Measurements from ENCODE around the gene LHFPL3.

The LHFPL3 gene

DNA sequence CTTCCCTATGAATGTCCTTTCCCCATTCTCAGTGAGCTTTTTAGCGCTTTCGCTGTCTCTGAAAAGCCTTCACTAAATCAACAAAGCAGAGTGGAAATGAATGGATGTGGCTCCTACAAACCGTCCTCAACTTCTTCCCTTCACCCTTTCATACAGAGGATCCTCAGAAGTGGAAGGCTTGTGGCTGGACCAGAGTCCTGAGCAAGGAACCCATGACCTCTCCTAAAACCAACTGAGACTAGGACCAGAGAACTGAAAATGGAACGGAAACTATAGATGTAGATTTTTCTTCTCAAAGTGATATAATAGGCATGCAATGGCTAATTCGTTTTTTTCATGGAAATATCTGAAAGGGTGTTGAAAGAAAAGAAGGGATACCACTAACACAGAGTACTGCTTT, 122.5 kb downstream of the LHFPL3 start:
- DNase-seq (ENCODE audit: low read depth): no peak
- TF ChIP-seq, protein P1, sequence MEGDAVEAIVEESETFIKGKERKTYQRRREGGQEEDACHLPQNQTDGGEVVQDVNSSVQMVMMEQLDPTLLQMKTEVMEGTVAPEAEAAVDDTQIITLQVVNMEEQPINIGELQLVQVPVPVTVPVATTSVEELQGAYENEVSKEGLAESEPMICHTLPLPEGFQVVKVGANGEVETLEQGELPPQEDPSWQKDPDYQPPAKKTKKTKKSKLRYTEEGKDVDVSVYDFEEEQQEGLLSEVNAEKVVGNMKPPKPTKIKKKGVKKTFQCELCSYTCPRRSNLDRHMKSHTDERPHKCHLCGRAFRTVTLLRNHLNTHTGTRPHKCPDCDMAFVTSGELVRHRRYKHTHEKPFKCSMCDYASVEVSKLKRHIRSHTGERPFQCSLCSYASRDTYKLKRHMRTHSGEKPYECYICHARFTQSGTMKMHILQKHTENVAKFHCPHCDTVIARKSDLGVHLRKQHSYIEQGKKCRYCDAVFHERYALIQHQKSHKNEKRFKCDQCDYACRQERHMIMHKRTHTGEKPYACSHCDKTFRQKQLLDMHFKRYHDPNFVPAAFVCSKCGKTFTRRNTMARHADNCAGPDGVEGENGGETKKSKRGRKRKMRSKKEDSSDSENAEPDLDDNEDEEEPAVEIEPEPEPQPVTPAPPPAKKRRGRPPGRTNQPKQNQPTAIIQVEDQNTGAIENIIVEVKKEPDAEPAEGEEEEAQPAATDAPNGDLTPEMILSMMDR (conservative IDR thresholded peaks at IDR 0.05; ENCODE audit: low read depth, low read length): no peak
- no peak overlapping the region for H3K4me3 ChIP-seq (ENCODE audit: low read depth, low read length)

- TF ChIP-seq, protein P1 (conservative IDR thresholded peaks at IDR 0.05; ENCODE audit: low read depth, low read length): no peak
- H3K4me3 ChIP-seq (ENCODE audit: low read depth, low read length): no peak overlapping the region
Measured at GRCh38 chr7:104453190-104453589, 124.8 kb downstream of the LHFPL3 start.

GRCh38 chr7:104458875-104459274, 130.5 kb downstream of the LHFPL3 start:
- TF ChIP-seq, protein P1 (conservative IDR thresholded peaks at IDR 0.05; ENCODE audit: low read depth, low read length): no peak
- no peak for DNase-seq (ENCODE audit: low read depth)

More at GRCh38 chr7:104453190-104453589, 124.8 kb downstream of the LHFPL3 start:
- no peak for DNase-seq (ENCODE audit: low read depth)

GRCh38 chr7:104469166-104469820, 140.9 kb downstream of the LHFPL3 start:
- no peak overlapping the region for H3K4me3 ChIP-seq (ENCODE audit: low read depth, low read length)
- TF ChIP-seq, protein P1 (conservative IDR thresholded peaks at IDR 0.05; ENCODE audit: low read depth, low read length): no peak
- DNase-seq (ENCODE audit: low read depth): no peak

More at GRCh38 chr7:104458875-104459274, 130.5 kb downstream of the LHFPL3 start:
- no peak overlapping the region for H3K4me3 ChIP-seq (ENCODE audit: low read depth, low read length)

GRCh38 chr7:104480529-104480928, 152.1 kb downstream of the LHFPL3 start:
- TF ChIP-seq, protein P1 (conservative IDR thresholded peaks at IDR 0.05; ENCODE audit: low read depth, low read length): no peak
- no peak overlapping the region for H3K4me3 ChIP-seq (ENCODE audit: low read depth, low read length)

DNA sequence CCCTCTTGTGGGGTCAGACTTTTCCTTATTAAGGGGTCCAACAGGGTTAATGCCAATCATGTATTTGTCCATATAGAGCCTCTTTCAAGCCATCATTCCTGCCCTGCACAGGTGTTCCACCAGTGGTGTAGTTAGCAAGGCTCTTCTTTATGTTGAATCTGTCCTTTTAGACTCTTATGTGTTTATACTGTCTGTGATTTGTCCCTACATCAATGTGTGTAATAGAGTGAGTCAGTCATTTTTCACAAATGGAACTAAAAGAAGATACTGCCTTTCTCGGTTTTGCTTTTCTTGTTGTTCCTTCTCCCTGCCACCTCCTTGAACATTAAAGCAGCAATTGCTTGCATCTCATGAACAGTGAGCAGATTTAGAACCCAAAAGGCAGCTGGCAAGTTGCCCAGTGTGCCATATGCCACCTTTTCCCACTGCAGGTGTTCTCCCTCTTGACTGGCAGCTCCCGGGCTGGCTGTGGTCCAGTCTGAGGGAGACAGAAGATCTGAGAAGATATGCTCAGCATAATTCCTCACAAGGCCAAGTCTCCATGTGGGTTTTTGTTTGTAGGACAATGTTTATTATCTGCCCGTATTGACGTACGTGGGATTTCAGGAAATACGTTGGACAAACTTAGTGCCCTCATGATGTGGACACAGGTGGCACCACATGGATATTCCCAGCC, 154.1 kb downstream of the LHFPL3 start:
- H3K4me3 ChIP-seq (ENCODE audit: low read depth, low read length): no peak overlapping the region
- TF ChIP-seq, protein P1 (conservative IDR thresholded peaks at IDR 0.05; ENCODE audit: low read depth, low read length): no peak
- DNase-seq (ENCODE audit: low read depth): no peak

More at GRCh38 chr7:104480529-104480928, 152.1 kb downstream of the LHFPL3 start:
- no peak for DNase-seq (ENCODE audit: low read depth)
